Esophagus muscularis mucosa (tissue), 3 donors: ENCODE results near the gene WNT16.

Experiments used
- CTCF ChIP-seq, 3 experiments: fragments of 200-600 bp in 2 of 3; fragments of 450-650 bp in 1 of 3; sonication (generic) in 2 of 3; IDR thresholded peaks; one replicate each; pipeline ENCODE4 v1.5.1; 2017 to 2019; ENCODE audit warnings: antibody characterized with exemption in 3 of 3, mild to moderate bottlenecking in 2 of 3, moderate library complexity in 1 of 3
- POLR2A ChIP-seq: fragments of 450-650 bp; IDR thresholded peaks from one replicate; pipeline ENCODE4 v1.6.1; 2017; ENCODE audit warnings: antibody characterized with exemption, moderate library complexity, mild to moderate bottlenecking, low read depth
- POLR2AphosphoS5 ChIP-seq, 2 donors: sonication (generic); formaldehyde crosslinking; IDR thresholded peaks; one replicate each; pipeline ENCODE4 v1.6.1; 2017; ENCODE audit warnings: antibody characterized with exemption in 2 of 2

GRCh38 chr7:121382473-121382872 lies 53.7 kb downstream of the WNT16 start:
- no peak for TF ChIP-seq CTCF (IDR thresholded peaks at IDR 0.05)
- TF ChIP-seq POLR2AphosphoS5 (IDR thresholded peaks at IDR 0.05): no peak
- TF ChIP-seq POLR2A: no peak
